ENCODE data around the gene SYCP3. TPM values are rescaled to one million over a fixed set of nuclear protein-coding genes. Genes with fewer than 3 reads are reported as not detected.

Gene SYCP3
- not detected for total RNA-seq

DNA sequence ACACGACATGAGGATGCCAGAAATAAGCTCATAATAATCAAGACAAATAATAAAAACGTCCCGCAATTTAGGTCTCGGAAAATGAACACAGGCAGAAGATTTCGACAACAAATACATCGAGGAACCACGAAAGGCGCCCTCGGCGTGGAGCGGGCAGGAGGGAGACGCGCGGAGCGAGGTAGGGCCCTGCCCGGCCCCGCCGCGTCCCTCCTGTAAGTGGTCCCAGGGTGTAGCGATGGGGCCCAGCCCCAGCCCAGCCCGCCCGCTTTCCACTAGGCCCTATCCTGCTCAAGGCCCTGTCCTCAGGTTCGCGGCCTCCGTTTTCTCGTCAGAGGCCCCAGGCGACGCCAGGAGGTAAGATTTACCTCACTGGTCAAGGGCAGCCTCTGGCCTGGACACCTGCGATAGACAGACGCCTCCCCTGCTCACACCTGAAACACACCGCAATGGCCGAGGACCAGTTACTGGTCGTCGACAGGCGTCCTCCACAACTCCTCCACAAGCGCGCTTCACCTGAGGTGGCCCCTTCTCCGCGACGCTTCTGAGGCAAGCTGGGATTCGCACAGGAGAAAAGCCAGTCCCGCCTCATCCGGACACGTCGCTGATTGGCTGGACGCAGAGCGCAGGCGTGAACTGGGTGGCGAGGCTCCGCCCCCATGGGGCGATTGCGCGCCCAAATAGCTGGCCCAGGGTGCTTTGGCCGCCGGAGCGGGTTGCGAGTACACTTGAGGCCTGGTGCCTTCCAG, at the start of gene SYCP3:
Gene SYCP3, minus strand, starts transcription at position 543 of the 746 bp plus-strand sequence. CDS start 1,527 bp downstream, outside the sequence.
- Histone ChIP-seq H3K4me3 (no peak within 1 kb of the TSS), H3K9me3 (no peaks in the 10 kb centered on the region), H3K27me3 (no peaks in the 10 kb centered on the region), H3K36me3 (peaks cover 7 to 33% of the 10 kb centered on the region in 2 donors), H3K27ac (no peak within 1 kb of the TSS), H3K4me1 (no peaks in the 10 kb centered on the region)
- intact Hi-C loops (cut with DNase I), result no loop called here
- TF ChIP-seq, protein P1, sequence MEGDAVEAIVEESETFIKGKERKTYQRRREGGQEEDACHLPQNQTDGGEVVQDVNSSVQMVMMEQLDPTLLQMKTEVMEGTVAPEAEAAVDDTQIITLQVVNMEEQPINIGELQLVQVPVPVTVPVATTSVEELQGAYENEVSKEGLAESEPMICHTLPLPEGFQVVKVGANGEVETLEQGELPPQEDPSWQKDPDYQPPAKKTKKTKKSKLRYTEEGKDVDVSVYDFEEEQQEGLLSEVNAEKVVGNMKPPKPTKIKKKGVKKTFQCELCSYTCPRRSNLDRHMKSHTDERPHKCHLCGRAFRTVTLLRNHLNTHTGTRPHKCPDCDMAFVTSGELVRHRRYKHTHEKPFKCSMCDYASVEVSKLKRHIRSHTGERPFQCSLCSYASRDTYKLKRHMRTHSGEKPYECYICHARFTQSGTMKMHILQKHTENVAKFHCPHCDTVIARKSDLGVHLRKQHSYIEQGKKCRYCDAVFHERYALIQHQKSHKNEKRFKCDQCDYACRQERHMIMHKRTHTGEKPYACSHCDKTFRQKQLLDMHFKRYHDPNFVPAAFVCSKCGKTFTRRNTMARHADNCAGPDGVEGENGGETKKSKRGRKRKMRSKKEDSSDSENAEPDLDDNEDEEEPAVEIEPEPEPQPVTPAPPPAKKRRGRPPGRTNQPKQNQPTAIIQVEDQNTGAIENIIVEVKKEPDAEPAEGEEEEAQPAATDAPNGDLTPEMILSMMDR (IDR thresholded peaks at IDR 0.05), result no peak
- DNase-seq (ENCODE audit: low spot score in 2 of 2), result no peak

DNA sequence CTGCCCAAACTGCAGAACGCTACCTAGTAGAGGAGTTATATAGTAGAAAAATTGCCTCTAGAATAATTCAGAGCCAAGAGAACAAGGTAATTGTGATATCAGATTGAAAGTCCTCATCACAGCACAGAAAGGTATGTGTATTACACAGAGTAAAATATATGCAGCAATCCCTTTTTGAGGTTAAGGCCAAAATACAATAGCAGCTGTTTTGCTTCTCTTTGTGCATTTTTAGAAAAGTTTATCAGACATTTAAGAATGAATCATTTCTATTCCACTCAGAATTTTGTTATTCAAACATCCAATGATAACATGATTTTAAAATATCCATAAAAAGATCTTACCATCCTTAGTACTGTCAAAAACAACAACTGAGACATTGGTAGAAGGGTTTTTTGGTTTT, 46.4 kb upstream of the SYCP3 start:
- intact Hi-C loops (cut with DNase I), result no loop called here
- no peak overlapping the region for H3K27ac ChIP-seq
- H3K36me3 ChIP-seq, result peaks cover 2 to 20% of the 10 kb centered on the region in 2 donors
- TF ChIP-seq, protein P1 (IDR thresholded peaks at IDR 0.05), result no peak
- no peaks in the 10 kb centered on the region for H3K4me1 ChIP-seq
- no peaks in the 10 kb centered on the region for H3K9me3 ChIP-seq
- no peaks in the 10 kb centered on the region for H3K27me3 ChIP-seq
- H3K4me3 ChIP-seq, result no peak overlapping the region
- DNase-seq (ENCODE audit: low spot score in 2 of 2), result no peak

DNA sequence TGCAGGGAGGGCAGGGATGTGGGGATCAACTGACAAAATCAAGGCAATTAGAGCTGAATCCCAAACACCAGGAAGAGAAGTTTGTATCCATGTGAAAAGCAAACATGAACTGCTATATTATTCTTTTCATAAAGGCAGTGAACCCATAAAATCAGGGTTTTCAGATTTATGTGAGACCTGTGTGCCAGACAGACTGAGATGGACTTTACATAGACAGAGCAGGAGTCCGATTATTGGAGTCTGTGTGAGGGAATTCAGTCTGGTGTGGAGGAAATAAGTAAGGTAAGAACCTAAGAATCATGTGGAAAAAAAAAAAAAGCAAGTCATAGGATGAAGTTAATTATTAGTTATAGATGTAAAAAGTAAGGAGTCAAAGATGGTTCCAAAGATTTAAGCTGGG, 45.1 kb upstream of the SYCP3 start:
- H3K27me3 ChIP-seq, result no peaks in the 10 kb centered on the region

DNA sequence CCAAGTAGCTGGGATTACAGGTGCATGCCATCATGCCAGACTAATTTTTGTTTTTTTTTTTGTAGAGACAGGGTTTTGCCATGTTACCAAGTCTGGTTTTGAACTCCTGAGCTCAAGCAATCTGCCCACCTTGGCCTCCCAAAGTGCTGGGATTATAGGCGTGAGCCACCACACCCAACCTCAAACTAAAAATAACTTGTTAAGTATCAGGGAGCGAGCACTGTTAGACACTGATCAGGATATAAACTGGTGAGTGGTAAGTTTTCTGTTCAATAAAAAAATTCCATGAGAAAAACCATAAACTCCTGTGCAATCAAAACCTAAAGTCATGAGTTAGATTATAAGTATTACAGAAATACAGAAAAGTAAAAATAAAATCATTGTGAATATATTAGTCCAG, 44.6 kb upstream of the SYCP3 start:
- no peaks in the 10 kb centered on the region for H3K27me3 ChIP-seq
- intact Hi-C loops (cut with DNase I), result no loop called here
- H3K4me3 ChIP-seq, result no peak overlapping the region
- no peaks in the 10 kb centered on the region for H3K9me3 ChIP-seq
- H3K27ac ChIP-seq, result no peak overlapping the region
- DNase-seq (ENCODE audit: low spot score in 2 of 2), result no peak
- no peaks in the 10 kb centered on the region for H3K4me1 ChIP-seq
- TF ChIP-seq, protein P1 (IDR thresholded peaks at IDR 0.05), result no peak
- H3K36me3 ChIP-seq, result peaks cover 0 to 14% of the 10 kb centered on the region in 2 donors

More for the DNA sequence above, 45.1 kb upstream of the SYCP3 start:
- no peaks in the 10 kb centered on the region for H3K9me3 ChIP-seq
- no peak overlapping the region for H3K27ac ChIP-seq
- H3K4me3 ChIP-seq, result no peak overlapping the region
- H3K4me1 ChIP-seq, result no peaks in the 10 kb centered on the region
- H3K36me3 ChIP-seq, result peaks cover 0 to 16% of the 10 kb centered on the region in 2 donors
- intact Hi-C loops (cut with DNase I), result no loop called here
- TF ChIP-seq, protein P1 (IDR thresholded peaks at IDR 0.05), result no peak
- no peak for DNase-seq (ENCODE audit: low spot score in 2 of 2)

DNA sequence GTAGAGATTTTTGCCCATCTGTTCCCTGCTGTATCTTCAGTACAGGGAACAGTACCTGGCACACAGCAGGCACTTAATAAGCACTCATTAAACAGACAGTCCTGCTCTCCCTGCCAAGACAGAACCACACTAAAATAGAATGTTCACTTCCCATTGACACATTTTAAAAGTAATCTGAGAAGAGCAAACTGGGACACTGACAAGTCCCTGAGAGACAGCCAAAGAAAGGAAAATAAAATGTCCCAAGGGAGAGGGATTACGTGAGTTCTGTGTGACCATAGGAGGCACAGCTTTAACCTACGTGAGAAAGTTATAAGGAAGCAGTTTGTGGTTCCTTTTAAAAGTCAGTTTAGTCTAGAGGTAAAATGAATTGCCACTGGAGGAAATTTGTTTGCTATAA, 43.9 kb upstream of the SYCP3 start:
- Histone ChIP-seq H3K27me3 (no peaks in the 10 kb centered on the region), H3K4me1 (no peaks in the 10 kb centered on the region), H3K27ac (no peak overlapping the region), H3K36me3 (peaks cover 0 to 14% of the 10 kb centered on the region in 2 donors), H3K9me3 (no peaks in the 10 kb centered on the region), H3K4me3 (no peak overlapping the region)
- intact Hi-C loops (cut with DNase I), result no loop called here
- DNase-seq (ENCODE audit: low spot score in 2 of 2), result no peak
- TF ChIP-seq, protein P1 (IDR thresholded peaks at IDR 0.05), result no peak

All from ascending aorta (tissue), 2 donors.